Endothelial cell of umbilical vein (primary cell): Measurements from ENCODE around the gene CEP350. TPM values are rescaled to one million over a fixed set of nuclear protein-coding genes. Genes with fewer than 3 reads are reported as not detected.

ENCODE experiments used
- BruUV-seq: library from RNA; stranded (reverse); fragments of 400-500 nt; replicated peaks from 2 replicates; lab custom pipeline; 2021; lab: Mats Ljungman, UMichigan
- CTCF ChIA-PET: fragments of 300-600, 350-600 bp; sonication (Branson Sonifier 250); formaldehyde crosslinking; loops from one replicate; lab custom pipeline; 2021; ENCODE audit warnings: antibody characterized with exemption, inconsistent platforms; lab: Charles Lee
- POLR2A ChIA-PET: fragments of 300-600, 350-600 bp; sonication (Branson Sonifier 250); formaldehyde crosslinking; loops from one replicate; lab custom pipeline; 2021; ENCODE audit warnings: antibody characterized with exemption, inconsistent platforms; lab: Charles Lee
- DNase-seq: peaks from one replicate; pipeline ENCODE4 v3.0.0-alpha.2; 2011; ENCODE audit warnings: low read depth, low spot score
- FAIRE-seq: peaks from 2 replicates; lab custom pipeline; 2011; peaks lifted over from hg19 to GRCh38; lab: Jason Lieb, UNC
- H2AFZ ChIP-seq: 2 replicates; pipeline ENCODE4 v1.6.0; 2012; ENCODE audit warnings: low read depth, low read length, control low read depth, inconsistent platforms
- H3K27ac ChIP-seq: 2 replicates; pipeline ENCODE4 v1.5.1; 2011; ENCODE audit warnings: low read depth, mild to moderate bottlenecking, control low read depth, low read length, moderate library complexity; ENCODE audit not compliant: insufficient read depth
- H3K27me3 ChIP-seq, 2 experiments: 2 replicates each; pipeline versions ENCODE4 v1.6.0 to v1.6.1; 2011; ENCODE audit warnings: low read length in 2 of 2, mixed read lengths in 1 of 2; ENCODE audit not compliant: control insufficient read depth in 2 of 2, insufficient read depth in 2 of 2
- H3K36me3 ChIP-seq, 2 experiments: 2 replicates in 1 of 2; 3 replicates in 1 of 2; pipeline ENCODE4 v1.5.1; 2011; ENCODE audit warnings: low read length in 2 of 2, mild to moderate bottlenecking in 1 of 2, moderate library complexity in 1 of 2; ENCODE audit not compliant: control insufficient read depth in 2 of 2, insufficient read depth in 2 of 2; ENCODE audit errors: extremely low read depth in 1 of 2
- H3K4me1 ChIP-seq: 3 replicates; pipeline ENCODE4 v1.5.1; 2011; ENCODE audit warnings: mild to moderate bottlenecking, low read length; ENCODE audit not compliant: control insufficient read depth, insufficient read depth; ENCODE audit errors: extremely low read depth
- H3K4me2 ChIP-seq: 2 replicates; pipeline ENCODE4 v1.6.1; 2011; ENCODE audit warnings: low read length, control low read depth, mixed read lengths; ENCODE audit not compliant: insufficient read depth
- H3K4me3 ChIP-seq, 3 experiments: fragments of 200-600 bp in 1 of 3; sonication (generic), shearing (Covaris generic) in 1 of 3; replicated peaks in 1 of 3; 2 replicates each; pipeline ENCODE4 v1.5.1; 2011 to 2016; ENCODE audit warnings: control low read depth in 3 of 3, low read length in 3 of 3, mild to moderate bottlenecking in 2 of 3, inconsistent platforms in 1 of 3, low read depth in 1 of 3, moderate library complexity in 1 of 3; ENCODE audit not compliant: insufficient read depth in 1 of 3
- H3K79me2 ChIP-seq: 2 replicates; pipeline ENCODE4 v1.6.0; 2012; ENCODE audit warnings: low read length, inconsistent platforms; ENCODE audit not compliant: control insufficient read depth, insufficient read depth
- H3K9ac ChIP-seq: replicated peaks from 2 replicates; pipeline ENCODE3; 2011; ENCODE audit warnings: low read length, control low read depth; ENCODE audit not compliant: insufficient read depth; ENCODE audit errors: extremely low read depth
- H3K9me1 ChIP-seq: replicated peaks from 3 replicates; pipeline ENCODE4 v1.6.0; 2011; ENCODE audit warnings: mild to moderate bottlenecking, low read length; ENCODE audit not compliant: control insufficient read depth, insufficient read depth; ENCODE audit errors: extremely low read depth
- H3K9me3 ChIP-seq: replicated peaks from 2 replicates; pipeline ENCODE4 v1.5.1; 2012; ENCODE audit warnings: low read length, inconsistent platforms; ENCODE audit not compliant: control insufficient read depth, insufficient read depth
- H4K20me1 ChIP-seq: replicated peaks from 2 replicates; pipeline ENCODE3; 2011; ENCODE audit warnings: mild to moderate bottlenecking, low read length; ENCODE audit not compliant: control insufficient read depth, insufficient read depth; ENCODE audit errors: extremely low read depth
- CTCF ChIP-seq, 2 donors: IDR thresholded peaks; 1 replicate in 1 of 2; 2 replicates in 1 of 2; pipeline ENCODE4 v1.5.1; 2011; ENCODE audit warnings: low read length in 2 of 2, mild to moderate bottlenecking in 2 of 2, moderate library complexity in 2 of 2, control low read depth in 1 of 2, inconsistent platforms in 1 of 2, low read depth in 1 of 2; ENCODE audit not compliant: insufficient read depth in 1 of 2; ENCODE audit errors: extremely low read depth in 1 of 2
- EZH2 ChIP-seq: IDR thresholded peaks from 2 replicates; pipeline ENCODE4 v1.6.1; 2012; ENCODE audit warnings: borderline replicate concordance, low read depth, mild to moderate bottlenecking, moderate library complexity, low read length, inconsistent platforms; ENCODE audit not compliant: severe bottlenecking
- FOS ChIP-seq: IDR thresholded peaks from 2 replicates; pipeline ENCODE4 v1.6.1; 2011; ENCODE audit warnings: mild to moderate bottlenecking, low read length, moderate library complexity, borderline replicate concordance; ENCODE audit not compliant: insufficient read depth
- GATA2 ChIP-seq: IDR thresholded peaks from 2 replicates; pipeline ENCODE4 v1.7.0; 2011; ENCODE audit warnings: low read depth, mild to moderate bottlenecking, moderate library complexity, mixed read lengths, low read length; ENCODE audit not compliant: insufficient read length, insufficient read depth
- JUN ChIP-seq: IDR thresholded peaks from 2 replicates; pipeline ENCODE4 v1.6.1; 2011; ENCODE audit warnings: borderline replicate concordance, low read depth; ENCODE audit not compliant: insufficient read length, insufficient read depth
- MAX ChIP-seq: IDR thresholded peaks from 2 replicates; pipeline ENCODE4 v1.6.1; 2011; ENCODE audit not compliant: insufficient read depth, insufficient read length
- MYC ChIP-seq: IDR thresholded peaks from one replicate; pipeline ENCODE4 v1.6.1; 2011; ENCODE audit warnings: mild to moderate bottlenecking, low read depth, low read length
- POLR2A ChIP-seq: IDR thresholded peaks from 2 replicates; pipeline ENCODE4 v1.6.1; 2012; ENCODE audit warnings: low read depth, mild to moderate bottlenecking, control low read depth, low read length
- POLR2AphosphoS5 ChIP-seq: IDR thresholded peaks from 2 replicates; pipeline ENCODE4 v1.6.1; 2012; ENCODE audit warnings: low read depth, mild to moderate bottlenecking, control low read depth, low read length, moderate library complexity; ENCODE audit not compliant: insufficient read depth
- dilution Hi-C: fragments of 300-500 bp; cut with MboI; formaldehyde crosslinking; loops from one replicate; pipeline ENCODE4 v1.15.0; 2019; ENCODE audit warnings: low sequenced_read_pairs; ENCODE audit not compliant: extremely low pct_ligation_motif_present
- intact Hi-C: fragments of 100-400 bp; cut with micrococcal nuclease; formaldehyde crosslinking; loops from one replicate; pipeline ENCODE4 v1.10.0; 2022
- polyA plus RNA-seq, 4 experiments: library from polyadenylated mRNA; depleted of rRNA in 3 of 4; stranded (reverse) in 3 of 4; unstranded in 1 of 4; fragments of >200 nt; gene quantifications; 2 replicates each; pipeline versions ENCODE4 v1.2.1 to v1.2.3, GENCODE V29; 2011 to 2012; ENCODE audit warnings: missing spikeins in 1 of 4
- total RNA-seq: library from RNA; stranded (reverse); gene quantifications from 2 replicates; pipeline ENCODE4 v1.2.3, GENCODE V29; 2021

The CEP350 gene
- total and polyA plus RNA-seq, 2 donors (not counting 3 experiments of a cell fraction or from before 2014, with no cell fraction given) = 4.8 to 30.1 TPM

GRCh38 chr1:180160357-180160756 is 205.7 kb downstream of the CEP350 start:
- Histone ChIP-seq H3K79me2 (peaks cover 86% of the 10 kb centered on the region), H3K27ac (no peak overlapping the region), H3K9me3 (no peaks in the 10 kb centered on the region), H3K36me3 (no peaks in the 10 kb centered on the region), H3K9ac (no peak overlapping the region), H3K27me3 (no peaks in the 10 kb centered on the region), H3K9me1 (no peaks in the 10 kb centered on the region), H2AFZ (no peak overlapping the region), H4K20me1 (no peaks in the 10 kb centered on the region), H3K4me2 (no peak overlapping the region), H3K4me3 (no peak overlapping the region), H3K4me1 (peaks cover 24% of the 10 kb centered on the region)
- dilution Hi-C loops = no loop called here
- no peak for TF ChIP-seq JUN
- TF ChIP-seq POLR2AphosphoS5 = no peak
- TF ChIP-seq POLR2A = no peak
- no peak for TF ChIP-seq CTCF (IDR thresholded peaks at IDR 0.05; ENCODE audit: extremely low read depth in 1 of 2, insufficient read depth in 1 of 2, low read depth in 1 of 2, low read length in 2 of 2)
- TF ChIP-seq FOS = no peak
- no peak for TF ChIP-seq GATA2
- no peak for TF ChIP-seq EZH2
- no peak for TF ChIP-seq MYC
- no peak for TF ChIP-seq MAX
- FAIRE-seq (peak; percentile 21), DNase-seq (no peak)
- POLR2A ChIA-PET = no interaction called here
- intact Hi-C loops = no loop called here
- BruUV-seq = no TSS peak
- CTCF ChIA-PET = no interaction called here
